OCI-LY3 (cell line): ENCODE data around the gene COG2.

ENCODE experiments used
- H2AFZ ChIP-seq: fragments of 200-600, 300-600 bp; shearing (Covaris generic); 2 replicates; pipeline ENCODE4 v1.6.0; 2014; ENCODE audit warnings: antibody characterized with exemption, low read depth, low read length
- H3K27ac ChIP-seq: fragments of 200-600, 300-600 bp; sonication (generic); 2 replicates; pipeline ENCODE4 v1.5.1; 2014; ENCODE audit warnings: mild to moderate bottlenecking, low read length, moderate library complexity, mixed read lengths
- H3K27me3 ChIP-seq: fragments of 200-600, 300-600 bp; sonication (generic); 2 replicates; pipeline ENCODE4 v1.6.1; 2014; ENCODE audit warnings: low read depth, low read length, mixed read lengths
- H3K36me3 ChIP-seq: fragments of 200-600, 300-600 bp; sonication (generic); replicated peaks from 2 replicates; pipeline ENCODE3; 2014; ENCODE audit warnings: low read depth, low read length, mixed read lengths
- H3K4me1 ChIP-seq: fragments of 300-600, 200-600 bp; sonication (generic); 2 replicates; pipeline ENCODE4 v1.6.1; 2014; ENCODE audit warnings: low read length, mixed read lengths
- H3K4me2 ChIP-seq: fragments of 200-600, 300-600 bp; sonication (generic); 2 replicates; pipeline ENCODE4 v1.6.1; 2014; ENCODE audit warnings: low read length, mixed read lengths
- H3K4me3 ChIP-seq: fragments of 300-600, 200-600 bp; sonication (generic); 2 replicates; pipeline ENCODE4 v1.5.1; 2014; ENCODE audit warnings: antibody characterized with exemption, mild to moderate bottlenecking, low read length, moderate library complexity
- H3K79me2 ChIP-seq: fragments of 300-600, 200-600 bp; shearing (Covaris generic); 2 replicates; pipeline ENCODE4 v1.6.1; 2014; ENCODE audit warnings: mild to moderate bottlenecking, low read length, mixed read lengths
- H3K9ac ChIP-seq: fragments of 300-600, 200-600 bp; shearing (Covaris generic); 2 replicates; pipeline ENCODE4 v1.6.0; 2014; ENCODE audit warnings: mild to moderate bottlenecking, low read length, moderate library complexity
- H3K9me3 ChIP-seq: fragments of 200-600, 300-600 bp; shearing (Covaris generic); 2 replicates; pipeline ENCODE4 v1.6.1; 2014; ENCODE audit warnings: low read length, mixed read lengths; ENCODE audit not compliant: insufficient read depth
- H4K20me1 ChIP-seq: fragments of 200-600, 300-600 bp; sonication (generic); 2 replicates; pipeline ENCODE4 v1.6.1; 2016; ENCODE audit warnings: low read length, mixed read lengths; ENCODE audit not compliant: insufficient read depth
- EZH2phosphoT487 ChIP-seq: fragments of 200-600 bp; shearing (Covaris generic); IDR thresholded peaks from 2 replicates; pipeline ENCODE4 v1.6.1; 2018; ENCODE audit warnings: antibody characterized with exemption, mixed run types, low read depth
- TF ChIP-seq, protein P1 (sequence below): fragments of 200-600, 300-600 bp; sonication (generic); IDR thresholded peaks from 2 replicates; pipeline ENCODE4 v1.5.1; 2014; ENCODE audit warnings: antibody characterized with exemption, low read length, low read depth

COG2 gene

GRCh38 chr1:230712470-230712942, 70.2 kb downstream of the COG2 start:
- Histone ChIP-seq H3K4me3 (no peak overlapping the region), H4K20me1 (no peaks in the 10 kb centered on the region), H3K27me3 (no peaks in the 10 kb centered on the region), H3K79me2 (no peaks in the 10 kb centered on the region), H3K4me2 (no peak overlapping the region), H3K27ac (no peak overlapping the region), H3K4me1 (no peaks in the 10 kb centered on the region), H2AFZ (no peak overlapping the region), H3K36me3 (no peaks in the 10 kb centered on the region), H3K9ac (no peak overlapping the region), H3K9me3 (no peaks in the 10 kb centered on the region)
- TF ChIP-seq, protein P1, sequence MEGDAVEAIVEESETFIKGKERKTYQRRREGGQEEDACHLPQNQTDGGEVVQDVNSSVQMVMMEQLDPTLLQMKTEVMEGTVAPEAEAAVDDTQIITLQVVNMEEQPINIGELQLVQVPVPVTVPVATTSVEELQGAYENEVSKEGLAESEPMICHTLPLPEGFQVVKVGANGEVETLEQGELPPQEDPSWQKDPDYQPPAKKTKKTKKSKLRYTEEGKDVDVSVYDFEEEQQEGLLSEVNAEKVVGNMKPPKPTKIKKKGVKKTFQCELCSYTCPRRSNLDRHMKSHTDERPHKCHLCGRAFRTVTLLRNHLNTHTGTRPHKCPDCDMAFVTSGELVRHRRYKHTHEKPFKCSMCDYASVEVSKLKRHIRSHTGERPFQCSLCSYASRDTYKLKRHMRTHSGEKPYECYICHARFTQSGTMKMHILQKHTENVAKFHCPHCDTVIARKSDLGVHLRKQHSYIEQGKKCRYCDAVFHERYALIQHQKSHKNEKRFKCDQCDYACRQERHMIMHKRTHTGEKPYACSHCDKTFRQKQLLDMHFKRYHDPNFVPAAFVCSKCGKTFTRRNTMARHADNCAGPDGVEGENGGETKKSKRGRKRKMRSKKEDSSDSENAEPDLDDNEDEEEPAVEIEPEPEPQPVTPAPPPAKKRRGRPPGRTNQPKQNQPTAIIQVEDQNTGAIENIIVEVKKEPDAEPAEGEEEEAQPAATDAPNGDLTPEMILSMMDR = no peak
- TF ChIP-seq EZH2phosphoT487 = no peak

DNA sequence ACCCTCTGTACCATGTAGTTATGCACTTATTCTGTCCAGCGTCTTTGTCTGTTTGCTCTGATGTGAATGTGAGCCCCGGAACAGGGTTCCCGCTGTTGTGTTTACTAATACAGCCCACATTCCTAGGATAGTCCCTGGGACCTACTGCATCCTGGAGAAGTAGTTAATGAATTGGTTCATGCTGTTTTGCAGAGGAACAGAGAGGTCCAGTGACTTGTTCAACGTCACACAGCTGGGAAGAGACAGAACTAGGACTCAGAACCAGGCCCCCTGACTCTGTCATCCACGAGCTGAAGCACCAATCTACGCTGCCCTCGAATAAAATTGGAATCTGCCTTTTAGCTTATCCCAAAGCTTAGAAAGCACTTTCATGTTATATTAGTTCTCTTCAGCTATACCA, 70.9 kb downstream of the COG2 start:
- no peak overlapping the region for H3K9ac ChIP-seq
- no peaks in the 10 kb centered on the region for H3K36me3 ChIP-seq
- no peak overlapping the region for H3K4me3 ChIP-seq
- no peaks in the 10 kb centered on the region for H3K9me3 ChIP-seq
- no peaks in the 10 kb centered on the region for H3K27me3 ChIP-seq
- H3K4me2 ChIP-seq = no peak overlapping the region
- no peak overlapping the region for H2AFZ ChIP-seq
- H3K4me1 ChIP-seq = no peaks in the 10 kb centered on the region
- H4K20me1 ChIP-seq = no peaks in the 10 kb centered on the region
- H3K27ac ChIP-seq = no peak overlapping the region
- TF ChIP-seq, protein P1 = no peak
- TF ChIP-seq EZH2phosphoT487 = no peak
- no peaks in the 10 kb centered on the region for H3K79me2 ChIP-seq

DNA sequence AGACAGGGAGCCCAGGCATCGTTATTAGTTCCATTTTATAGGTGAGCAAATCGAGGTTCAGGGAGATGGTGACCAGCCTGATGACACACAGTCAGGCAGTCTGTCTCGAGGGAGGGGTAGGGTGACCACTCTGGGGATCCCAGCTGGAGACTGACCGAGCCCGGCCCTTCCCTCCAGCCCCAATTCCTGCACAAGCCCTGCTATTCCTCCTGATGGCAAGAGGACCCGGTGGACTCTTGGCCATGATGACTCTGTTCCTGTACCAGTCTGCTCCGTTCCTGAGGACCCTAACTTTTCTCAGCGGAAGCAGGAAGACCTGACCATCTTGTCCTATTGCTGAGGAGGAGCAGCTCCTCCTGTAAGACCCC, 71.2 kb downstream of the COG2 start:
- H3K27ac ChIP-seq = no peak overlapping the region
- H3K9ac ChIP-seq = no peak overlapping the region
- H3K4me1 ChIP-seq = no peaks in the 10 kb centered on the region
- H4K20me1 ChIP-seq = no peaks in the 10 kb centered on the region
- H3K9me3 ChIP-seq = no peaks in the 10 kb centered on the region
- H3K27me3 ChIP-seq = no peaks in the 10 kb centered on the region
- no peak overlapping the region for H2AFZ ChIP-seq
- H3K4me2 ChIP-seq = no peak overlapping the region
- no peak for TF ChIP-seq EZH2phosphoT487
- TF ChIP-seq, protein P1 = no peak
- no peaks in the 10 kb centered on the region for H3K79me2 ChIP-seq
- no peaks in the 10 kb centered on the region for H3K36me3 ChIP-seq
- H3K4me3 ChIP-seq = no peak overlapping the region

- Histone ChIP-seq H3K4me2 (no peak within 1 kb of the TSS), H3K4me1 (no peaks in the 10 kb centered on the region)
Measured at GRCh38 chr1:230713915-230714764, 71.9 kb downstream of the COG2 start, which contains the start of gene AGT. Gene AGT (minus strand): TSS chr1:230714122. CDS start chr1:230710823, 3,299 bp downstream.

More at GRCh38 chr1:230713915-230714764, 71.9 kb downstream of the COG2 start, which contains the start of gene AGT:
- H4K20me1 ChIP-seq = no peaks in the 10 kb centered on the region
- no peak within 1 kb of the TSS for H3K9ac ChIP-seq
- no peaks in the 10 kb centered on the region for H3K79me2 ChIP-seq
- no peak for TF ChIP-seq EZH2phosphoT487
- TF ChIP-seq, protein P1 = no peak
- no peak within 1 kb of the TSS for H2AFZ ChIP-seq
- no peaks in the 10 kb centered on the region for H3K36me3 ChIP-seq
- H3K27me3 ChIP-seq = no peaks in the 10 kb centered on the region
- no peaks in the 10 kb centered on the region for H3K9me3 ChIP-seq
- no peak within 1 kb of the TSS for H3K4me3 ChIP-seq
- no peak within 1 kb of the TSS for H3K27ac ChIP-seq
